ENCODE results near the gene YTHDF1.

Gene YTHDF1

GRCh38 chr20:63254606-63255384 lies 38.9 kb upstream of the YTHDF1 start:
- Histone ChIP-seq H3K27ac (no peak overlapping the region), H3K27me3 (ENCODE audit: control insufficient read depth, insufficient read depth, low read length) (peaks cover 3% of the 10 kb centered on the region), H3K9me3 (ENCODE audit: control insufficient read depth, low read length) (no peaks in the 10 kb centered on the region), H3K79me2 (no peaks in the 10 kb centered on the region), H3K4me2 (ENCODE audit: low read length) (no peak overlapping the region), H2AFZ (no peak overlapping the region), H3K4me1 (peaks cover 2% of the 10 kb centered on the region), H3K36me3 (ENCODE audit: control insufficient read depth, insufficient read depth, low read length) (no peaks in the 10 kb centered on the region), H3K4me3 (ENCODE audit: low read depth, low read length) (no peak overlapping the region), H3K9ac (no peak overlapping the region)
- TF ChIP-seq, protein P1, sequence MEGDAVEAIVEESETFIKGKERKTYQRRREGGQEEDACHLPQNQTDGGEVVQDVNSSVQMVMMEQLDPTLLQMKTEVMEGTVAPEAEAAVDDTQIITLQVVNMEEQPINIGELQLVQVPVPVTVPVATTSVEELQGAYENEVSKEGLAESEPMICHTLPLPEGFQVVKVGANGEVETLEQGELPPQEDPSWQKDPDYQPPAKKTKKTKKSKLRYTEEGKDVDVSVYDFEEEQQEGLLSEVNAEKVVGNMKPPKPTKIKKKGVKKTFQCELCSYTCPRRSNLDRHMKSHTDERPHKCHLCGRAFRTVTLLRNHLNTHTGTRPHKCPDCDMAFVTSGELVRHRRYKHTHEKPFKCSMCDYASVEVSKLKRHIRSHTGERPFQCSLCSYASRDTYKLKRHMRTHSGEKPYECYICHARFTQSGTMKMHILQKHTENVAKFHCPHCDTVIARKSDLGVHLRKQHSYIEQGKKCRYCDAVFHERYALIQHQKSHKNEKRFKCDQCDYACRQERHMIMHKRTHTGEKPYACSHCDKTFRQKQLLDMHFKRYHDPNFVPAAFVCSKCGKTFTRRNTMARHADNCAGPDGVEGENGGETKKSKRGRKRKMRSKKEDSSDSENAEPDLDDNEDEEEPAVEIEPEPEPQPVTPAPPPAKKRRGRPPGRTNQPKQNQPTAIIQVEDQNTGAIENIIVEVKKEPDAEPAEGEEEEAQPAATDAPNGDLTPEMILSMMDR (IDR thresholded peaks at IDR 0.05): no peak

- Histone ChIP-seq H3K4me1 (peaks cover 7% of the 10 kb centered on the region), H3K9me3 (ENCODE audit: control insufficient read depth, low read length) (no peaks in the 10 kb centered on the region), H3K4me2 (ENCODE audit: low read length) (peak within 1 kb of the TSS; percentile 16), H3K4me3 (ENCODE audit: low read depth, low read length) (no peak within 1 kb of the TSS), H2AFZ (peak within 1 kb of the TSS; percentile 28), H3K27ac (no peak within 1 kb of the TSS), H3K9ac (no peak within 1 kb of the TSS), H3K36me3 (ENCODE audit: control insufficient read depth, insufficient read depth, low read length) (no peaks in the 10 kb centered on the region), H3K79me2 (no peaks in the 10 kb centered on the region), H3K27me3 (ENCODE audit: control insufficient read depth, insufficient read depth, low read length) (peaks cover 3% of the 10 kb centered on the region)
- TF ChIP-seq, protein P1 (IDR thresholded peaks at IDR 0.05): no peak
Measured at GRCh38 chr20:63254232-63254605, 38.3 kb upstream of the YTHDF1 start, which contains the start of gene NKAIN4. TSS of gene NKAIN4 (minus strand) at chr20:63254463. CDS start at chr20:63254450, 13 bp downstream.

GRCh38 chr20:63253438-63254231 lies 37.7 kb upstream of the YTHDF1 start:
- no peak overlapping the region for H3K27ac ChIP-seq
- H3K4me2 ChIP-seq (ENCODE audit: low read length): peak overlapping the region; percentile 16
- H3K27me3 ChIP-seq (ENCODE audit: control insufficient read depth, insufficient read depth, low read length): peaks cover 3% of the 10 kb centered on the region
- H2AFZ ChIP-seq: peak overlapping the region; percentile 28
- H3K9me3 ChIP-seq (ENCODE audit: control insufficient read depth, low read length): no peaks in the 10 kb centered on the region
- peaks cover 10% of the 10 kb centered on the region for H3K4me1 ChIP-seq
- H3K4me3 ChIP-seq (ENCODE audit: low read depth, low read length): no peak overlapping the region
- no peaks in the 10 kb centered on the region for H3K79me2 ChIP-seq
- no peak overlapping the region for H3K9ac ChIP-seq
- TF ChIP-seq, protein P1 (IDR thresholded peaks at IDR 0.05): no peak
- H3K36me3 ChIP-seq (ENCODE audit: control insufficient read depth, insufficient read depth, low read length): no peaks in the 10 kb centered on the region

GRCh38 chr20:63253065-63253437 lies 37.1 kb upstream of the YTHDF1 start:
- H3K36me3 ChIP-seq (ENCODE audit: control insufficient read depth, insufficient read depth, low read length): no peaks in the 10 kb centered on the region
- no peaks in the 10 kb centered on the region for H3K79me2 ChIP-seq
- H3K4me2 ChIP-seq (ENCODE audit: low read length): peak overlapping the region; percentile 16
- H3K9ac ChIP-seq: no peak overlapping the region
- H3K4me3 ChIP-seq (ENCODE audit: low read depth, low read length): no peak overlapping the region
- peaks cover 3% of the 10 kb centered on the region for H3K27me3 ChIP-seq (ENCODE audit: control insufficient read depth, insufficient read depth, low read length)
- H3K27ac ChIP-seq: no peak overlapping the region
- peaks cover 10% of the 10 kb centered on the region for H3K4me1 ChIP-seq
- TF ChIP-seq, protein P1 (IDR thresholded peaks at IDR 0.05): no peak
- H2AFZ ChIP-seq: peak overlapping the region; percentile 28
- no peaks in the 10 kb centered on the region for H3K9me3 ChIP-seq (ENCODE audit: control insufficient read depth, low read length)
